Breast epithelium (tissue), 3 donors: ENCODE measurements around the gene CRYGB.

Experiments
- CTCF ChIP-seq, 3 donors: fragments of 450-650 bp; IDR thresholded peaks; one replicate each; pipeline ENCODE4 v1.5.1; 2016 to 2017; ENCODE audit warnings: antibody characterized with exemption in 3 of 3, mild to moderate bottlenecking in 3 of 3, moderate library complexity in 3 of 3
- POLR2A ChIP-seq: fragments of 450-650 bp; IDR thresholded peaks from one replicate; pipeline ENCODE4 v1.6.1; 2016; ENCODE audit warnings: antibody characterized with exemption, mild to moderate bottlenecking, moderate library complexity

DNA sequence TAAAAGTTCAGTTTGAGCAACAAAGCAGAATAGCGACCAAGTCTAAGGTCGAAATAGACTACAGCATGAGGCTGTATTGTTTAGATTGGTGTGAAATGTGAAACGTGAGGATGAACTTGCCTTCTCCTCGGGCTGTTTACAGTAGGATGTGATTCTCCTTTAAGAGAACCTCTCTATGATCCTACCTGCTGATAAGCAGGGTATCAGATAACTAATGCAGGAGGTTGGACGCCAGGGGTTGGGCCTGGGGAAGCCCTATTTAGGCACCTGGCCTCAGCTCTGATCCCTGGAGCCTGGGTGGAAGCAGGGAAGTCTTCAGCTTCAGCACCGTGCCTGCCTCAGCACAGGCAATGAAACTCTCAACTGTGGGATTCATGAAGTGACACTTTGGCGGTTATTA, 33.0 kb downstream of the CRYGB start:
- TF ChIP-seq CTCF (IDR thresholded peaks at IDR 0.05) (no peak), POLR2A (no peak)
